GM23338 (cell line): ENCODE measurements around the gene ROR1. TPM values are rescaled to one million over a fixed set of nuclear protein-coding genes. Genes with fewer than 3 reads are reported as not detected.

Experiments
- ATAC-seq: fragments of 200-7000 bp; cut with Tn5 transposase; 3 replicates; pipeline ENCODE4 v1.9.1; 2020
- DNase-seq: peaks from one replicate; pipeline ENCODE4 v3.0.0-alpha.2; 2015; ENCODE audit warnings: low spot score
- H2AFZ ChIP-seq: fragments of 200-600 bp; sonication (generic); 2 replicates; pipeline ENCODE4 v1.8.0; 2016; ENCODE audit warnings: antibody characterized with exemption, mild to moderate bottlenecking, moderate library complexity
- H3F3A ChIP-seq: fragments of 200-600 bp; sonication (generic); replicated peaks from 2 replicates; pipeline ENCODE4 v1.8.0; 2017; ENCODE audit warnings: antibody characterized with exemption, mixed run types, low read depth
- H3K27ac ChIP-seq: fragments of 200-600 bp; sonication (generic); 2 replicates; pipeline ENCODE4 v1.6.1; 2016; ENCODE audit warnings: low read depth
- H3K27me3 ChIP-seq: fragments of 200-600 bp; sonication (generic); 2 replicates; pipeline ENCODE4 v1.8.0; 2016; ENCODE audit warnings: mild to moderate bottlenecking, mixed run types, moderate library complexity; ENCODE audit not compliant: insufficient read depth
- H3K36me3 ChIP-seq: fragments of 200-600 bp; sonication (generic); 2 replicates; pipeline ENCODE4 v1.8.0; 2016; ENCODE audit warnings: mild to moderate bottlenecking; ENCODE audit not compliant: insufficient read depth
- H3K4me1 ChIP-seq: fragments of 200-600 bp; sonication (generic); 2 replicates; pipeline ENCODE4 v1.8.0; 2016; ENCODE audit warnings: mild to moderate bottlenecking, moderate library complexity; ENCODE audit not compliant: insufficient read depth
- H3K4me2 ChIP-seq: fragments of 200-600 bp; sonication (generic); 2 replicates; pipeline ENCODE4 v1.7.1; 2017; ENCODE audit warnings: mixed run types
- H3K4me3 ChIP-seq: fragments of 200-600 bp; sonication (generic); 2 replicates; pipeline ENCODE4 v1.6.1; 2016; ENCODE audit warnings: mixed run types
- H3K79me2 ChIP-seq: fragments of 200-600 bp; sonication (generic); replicated peaks from 2 replicates; pipeline ENCODE4 v1.8.0; 2017; ENCODE audit warnings: mild to moderate bottlenecking; ENCODE audit not compliant: insufficient read depth
- H3K9me2 ChIP-seq: fragments of 200-600 bp; sonication (generic); 2 replicates; pipeline ENCODE4 v1.8.0; 2017; ENCODE audit not compliant: insufficient read depth
- H4K20me1 ChIP-seq: fragments of 200-600 bp; sonication (generic); replicated peaks from 2 replicates; pipeline ENCODE4 v1.8.0; 2017; ENCODE audit warnings: mild to moderate bottlenecking; ENCODE audit not compliant: insufficient read depth
- H3K27ac Mint-ChIP-seq: 2 replicates; pipeline ENCODE4 v1.8.0; 2020; ENCODE audit warnings: inconsistent platforms, mild to moderate bottlenecking, moderate library complexity, mixed read lengths
- H3K27me3 Mint-ChIP-seq: 3 replicates; pipeline ENCODE4 v1.8.0; 2022; ENCODE audit warnings: low read depth, mild to moderate bottlenecking, moderate library complexity, mixed read lengths, inconsistent platforms; ENCODE audit not compliant: insufficient read depth, poor library complexity
- H3K36me3 Mint-ChIP-seq: 3 replicates; pipeline ENCODE4 v1.8.0; 2021; ENCODE audit warnings: low read depth, mild to moderate bottlenecking, inconsistent platforms, moderate library complexity, mixed read lengths
- H3K4me1 Mint-ChIP-seq: 3 replicates; pipeline ENCODE4 v1.8.0; 2020; ENCODE audit warnings: mild to moderate bottlenecking, inconsistent platforms, mixed read lengths
- H3K4me3 Mint-ChIP-seq: 3 replicates; pipeline ENCODE4 v1.8.0; 2021; ENCODE audit warnings: moderate library complexity, mild to moderate bottlenecking, inconsistent platforms, mixed read lengths
- H3K9me3 Mint-ChIP-seq: 3 replicates; pipeline ENCODE4 v1.8.0; 2020; ENCODE audit warnings: moderate library complexity, mild to moderate bottlenecking, inconsistent platforms, mixed read lengths
- CREB1 ChIP-seq: fragments of 250-450 bp; sonication (Bioruptor Pico); IDR thresholded peaks from 2 replicates; pipeline ENCODE4 v1.5.0; 2020; ENCODE audit warnings: low read depth, mild to moderate bottlenecking, moderate library complexity
- EZH2 ChIP-seq: fragments of 200-600 bp; sonication (generic); IDR thresholded peaks from one replicate; pipeline ENCODE4 v1.8.0; 2017; ENCODE audit warnings: antibody characterized with exemption, mild to moderate bottlenecking, low read depth; ENCODE audit not compliant: unreplicated experiment
- JUNB ChIP-seq: IDR thresholded peaks from one replicate; pipeline ENCODE4 v1.6.1; 2016; ENCODE audit warnings: antibody characterized with exemption; ENCODE audit not compliant: unreplicated experiment
- STAT1 ChIP-seq: IDR thresholded peaks from one replicate; pipeline ENCODE4 v1.6.1; 2016; ENCODE audit warnings: antibody characterized with exemption; ENCODE audit not compliant: unreplicated experiment
- ZNF331 ChIP-seq: fragments of 250-450 bp; sonication (Bioruptor Pico); IDR thresholded peaks from 2 replicates; pipeline ENCODE4 v1.5.0; 2020; ENCODE audit warnings: low read depth, mild to moderate bottlenecking, moderate library complexity
- polyA plus RNA-seq: library from polyadenylated mRNA; unstranded; fragments of >200 nt; fragmentation: Nextera tagmentation; extraction: Ambion mirVana; gene quantifications from 2 replicates; pipeline ENCODE4 v1.2.1, GENCODE V29; 2016
- total RNA-seq: library from RNA; depleted of rRNA; stranded (reverse); fragments of >200 nt; shearing (Covaris generic); gene quantifications from 2 replicates; pipeline ENCODE4 v1.2.3, GENCODE V29; 2014
- TF ChIP-seq, protein P1 (sequence below): IDR thresholded peaks from 2 replicates; pipeline ENCODE4 v1.6.1; 2016; ENCODE audit warnings: antibody characterized with exemption
- TF ChIP-seq, protein P2 (sequence below): IDR thresholded peaks from one replicate; pipeline ENCODE4 v1.6.1; 2018; ENCODE audit warnings: antibody characterized with exemption; ENCODE audit not compliant: unreplicated experiment
- TF ChIP-seq, protein P3 (sequence below), 2 experiments: fragments of 200-600 bp in 1 of 2; sonication (generic) in 1 of 2; conservative IDR thresholded peaks; 2 replicates each; pipeline versions ENCODE4 v1.5.1 to v1.6.1; 2016 to 2017; ENCODE audit warnings: antibody characterized with exemption in 2 of 2, low read depth in 2 of 2, mild to moderate bottlenecking in 2 of 2, moderate library complexity in 1 of 2
- TF ChIP-seq, protein P4 (sequence below): fragments of 250-450 bp; sonication (Bioruptor Pico); IDR thresholded peaks from 2 replicates; pipeline ENCODE4 v1.5.0; 2020; ENCODE audit warnings: mild to moderate bottlenecking, moderate library complexity

The ROR1 gene
- total and polyA plus RNA-seq, 2 experiments from 2014 or later = 59.7 to 96.0 TPM

DNA sequence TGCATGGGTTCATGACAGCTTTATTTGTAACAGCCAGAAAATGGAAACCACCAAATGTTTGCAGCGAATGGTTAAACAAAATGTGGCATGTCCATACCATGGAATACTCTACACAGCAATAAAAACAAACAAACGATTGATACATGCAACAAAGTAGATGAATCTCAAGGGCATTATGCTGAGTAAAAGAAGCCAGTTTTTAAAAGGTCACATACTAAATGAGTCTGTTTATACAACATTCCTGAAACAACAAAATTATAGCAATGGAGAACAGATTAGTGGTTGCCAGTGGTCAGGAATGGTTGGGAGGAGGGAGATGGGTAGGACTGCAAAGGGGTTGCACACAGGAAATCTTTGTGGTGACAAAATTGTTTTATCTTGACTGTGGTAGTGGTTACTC is 227.2 kb downstream of the ROR1 start:
- Mint-ChIP-seq H3K4me1 (peaks cover 47% of the 10 kb centered on the region), H3K4me3 (no peak overlapping the region), H3K27ac (no peak overlapping the region), H3K9me3 (peaks cover 5% of the 10 kb centered on the region; the same call in 2 of the 3 replicates), H3K27me3 (peaks cover 6% of the 10 kb centered on the region), H3K36me3 (peaks cover 25% of the 10 kb centered on the region)
- Histone ChIP-seq H3K27me3 (no peaks in the 10 kb centered on the region), H3K9me2 (no peaks in the 10 kb centered on the region), H3K4me2 (no peak overlapping the region), H3K4me1 (peaks cover 12% of the 10 kb centered on the region; the same call in 1 of the 2 replicates), H3K79me2 (peaks cover 90% of the 10 kb centered on the region), H4K20me1 (peaks cover 21% of the 10 kb centered on the region), H3K4me3 (no peak overlapping the region), H3F3A (no peaks in the 10 kb centered on the region), H3K36me3 (no peaks in the 10 kb centered on the region), H3K27ac (no peak overlapping the region), H2AFZ (no peak overlapping the region)
- ATAC-seq (no peak), DNase-seq (no peak)
- TF ChIP-seq, protein P1, sequence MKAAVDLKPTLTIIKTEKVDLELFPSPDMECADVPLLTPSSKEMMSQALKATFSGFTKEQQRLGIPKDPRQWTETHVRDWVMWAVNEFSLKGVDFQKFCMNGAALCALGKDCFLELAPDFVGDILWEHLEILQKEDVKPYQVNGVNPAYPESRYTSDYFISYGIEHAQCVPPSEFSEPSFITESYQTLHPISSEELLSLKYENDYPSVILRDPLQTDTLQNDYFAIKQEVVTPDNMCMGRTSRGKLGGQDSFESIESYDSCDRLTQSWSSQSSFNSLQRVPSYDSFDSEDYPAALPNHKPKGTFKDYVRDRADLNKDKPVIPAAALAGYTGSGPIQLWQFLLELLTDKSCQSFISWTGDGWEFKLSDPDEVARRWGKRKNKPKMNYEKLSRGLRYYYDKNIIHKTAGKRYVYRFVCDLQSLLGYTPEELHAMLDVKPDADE = no peak
- TF ChIP-seq CREB1 = no peak
- TF ChIP-seq, protein P2, sequence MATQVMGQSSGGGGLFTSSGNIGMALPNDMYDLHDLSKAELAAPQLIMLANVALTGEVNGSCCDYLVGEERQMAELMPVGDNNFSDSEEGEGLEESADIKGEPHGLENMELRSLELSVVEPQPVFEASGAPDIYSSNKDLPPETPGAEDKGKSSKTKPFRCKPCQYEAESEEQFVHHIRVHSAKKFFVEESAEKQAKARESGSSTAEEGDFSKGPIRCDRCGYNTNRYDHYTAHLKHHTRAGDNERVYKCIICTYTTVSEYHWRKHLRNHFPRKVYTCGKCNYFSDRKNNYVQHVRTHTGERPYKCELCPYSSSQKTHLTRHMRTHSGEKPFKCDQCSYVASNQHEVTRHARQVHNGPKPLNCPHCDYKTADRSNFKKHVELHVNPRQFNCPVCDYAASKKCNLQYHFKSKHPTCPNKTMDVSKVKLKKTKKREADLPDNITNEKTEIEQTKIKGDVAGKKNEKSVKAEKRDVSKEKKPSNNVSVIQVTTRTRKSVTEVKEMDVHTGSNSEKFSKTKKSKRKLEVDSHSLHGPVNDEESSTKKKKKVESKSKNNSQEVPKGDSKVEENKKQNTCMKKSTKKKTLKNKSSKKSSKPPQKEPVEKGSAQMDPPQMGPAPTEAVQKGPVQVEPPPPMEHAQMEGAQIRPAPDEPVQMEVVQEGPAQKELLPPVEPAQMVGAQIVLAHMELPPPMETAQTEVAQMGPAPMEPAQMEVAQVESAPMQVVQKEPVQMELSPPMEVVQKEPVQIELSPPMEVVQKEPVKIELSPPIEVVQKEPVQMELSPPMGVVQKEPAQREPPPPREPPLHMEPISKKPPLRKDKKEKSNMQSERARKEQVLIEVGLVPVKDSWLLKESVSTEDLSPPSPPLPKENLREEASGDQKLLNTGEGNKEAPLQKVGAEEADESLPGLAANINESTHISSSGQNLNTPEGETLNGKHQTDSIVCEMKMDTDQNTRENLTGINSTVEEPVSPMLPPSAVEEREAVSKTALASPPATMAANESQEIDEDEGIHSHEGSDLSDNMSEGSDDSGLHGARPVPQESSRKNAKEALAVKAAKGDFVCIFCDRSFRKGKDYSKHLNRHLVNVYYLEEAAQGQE = no peak
- TF ChIP-seq, protein P3, sequence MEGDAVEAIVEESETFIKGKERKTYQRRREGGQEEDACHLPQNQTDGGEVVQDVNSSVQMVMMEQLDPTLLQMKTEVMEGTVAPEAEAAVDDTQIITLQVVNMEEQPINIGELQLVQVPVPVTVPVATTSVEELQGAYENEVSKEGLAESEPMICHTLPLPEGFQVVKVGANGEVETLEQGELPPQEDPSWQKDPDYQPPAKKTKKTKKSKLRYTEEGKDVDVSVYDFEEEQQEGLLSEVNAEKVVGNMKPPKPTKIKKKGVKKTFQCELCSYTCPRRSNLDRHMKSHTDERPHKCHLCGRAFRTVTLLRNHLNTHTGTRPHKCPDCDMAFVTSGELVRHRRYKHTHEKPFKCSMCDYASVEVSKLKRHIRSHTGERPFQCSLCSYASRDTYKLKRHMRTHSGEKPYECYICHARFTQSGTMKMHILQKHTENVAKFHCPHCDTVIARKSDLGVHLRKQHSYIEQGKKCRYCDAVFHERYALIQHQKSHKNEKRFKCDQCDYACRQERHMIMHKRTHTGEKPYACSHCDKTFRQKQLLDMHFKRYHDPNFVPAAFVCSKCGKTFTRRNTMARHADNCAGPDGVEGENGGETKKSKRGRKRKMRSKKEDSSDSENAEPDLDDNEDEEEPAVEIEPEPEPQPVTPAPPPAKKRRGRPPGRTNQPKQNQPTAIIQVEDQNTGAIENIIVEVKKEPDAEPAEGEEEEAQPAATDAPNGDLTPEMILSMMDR (conservative IDR thresholded peaks at IDR 0.05; ENCODE audit: low read depth in 2 of 2) = no peak
- TF ChIP-seq ZNF331 = no peak
- TF ChIP-seq, protein P4, sequence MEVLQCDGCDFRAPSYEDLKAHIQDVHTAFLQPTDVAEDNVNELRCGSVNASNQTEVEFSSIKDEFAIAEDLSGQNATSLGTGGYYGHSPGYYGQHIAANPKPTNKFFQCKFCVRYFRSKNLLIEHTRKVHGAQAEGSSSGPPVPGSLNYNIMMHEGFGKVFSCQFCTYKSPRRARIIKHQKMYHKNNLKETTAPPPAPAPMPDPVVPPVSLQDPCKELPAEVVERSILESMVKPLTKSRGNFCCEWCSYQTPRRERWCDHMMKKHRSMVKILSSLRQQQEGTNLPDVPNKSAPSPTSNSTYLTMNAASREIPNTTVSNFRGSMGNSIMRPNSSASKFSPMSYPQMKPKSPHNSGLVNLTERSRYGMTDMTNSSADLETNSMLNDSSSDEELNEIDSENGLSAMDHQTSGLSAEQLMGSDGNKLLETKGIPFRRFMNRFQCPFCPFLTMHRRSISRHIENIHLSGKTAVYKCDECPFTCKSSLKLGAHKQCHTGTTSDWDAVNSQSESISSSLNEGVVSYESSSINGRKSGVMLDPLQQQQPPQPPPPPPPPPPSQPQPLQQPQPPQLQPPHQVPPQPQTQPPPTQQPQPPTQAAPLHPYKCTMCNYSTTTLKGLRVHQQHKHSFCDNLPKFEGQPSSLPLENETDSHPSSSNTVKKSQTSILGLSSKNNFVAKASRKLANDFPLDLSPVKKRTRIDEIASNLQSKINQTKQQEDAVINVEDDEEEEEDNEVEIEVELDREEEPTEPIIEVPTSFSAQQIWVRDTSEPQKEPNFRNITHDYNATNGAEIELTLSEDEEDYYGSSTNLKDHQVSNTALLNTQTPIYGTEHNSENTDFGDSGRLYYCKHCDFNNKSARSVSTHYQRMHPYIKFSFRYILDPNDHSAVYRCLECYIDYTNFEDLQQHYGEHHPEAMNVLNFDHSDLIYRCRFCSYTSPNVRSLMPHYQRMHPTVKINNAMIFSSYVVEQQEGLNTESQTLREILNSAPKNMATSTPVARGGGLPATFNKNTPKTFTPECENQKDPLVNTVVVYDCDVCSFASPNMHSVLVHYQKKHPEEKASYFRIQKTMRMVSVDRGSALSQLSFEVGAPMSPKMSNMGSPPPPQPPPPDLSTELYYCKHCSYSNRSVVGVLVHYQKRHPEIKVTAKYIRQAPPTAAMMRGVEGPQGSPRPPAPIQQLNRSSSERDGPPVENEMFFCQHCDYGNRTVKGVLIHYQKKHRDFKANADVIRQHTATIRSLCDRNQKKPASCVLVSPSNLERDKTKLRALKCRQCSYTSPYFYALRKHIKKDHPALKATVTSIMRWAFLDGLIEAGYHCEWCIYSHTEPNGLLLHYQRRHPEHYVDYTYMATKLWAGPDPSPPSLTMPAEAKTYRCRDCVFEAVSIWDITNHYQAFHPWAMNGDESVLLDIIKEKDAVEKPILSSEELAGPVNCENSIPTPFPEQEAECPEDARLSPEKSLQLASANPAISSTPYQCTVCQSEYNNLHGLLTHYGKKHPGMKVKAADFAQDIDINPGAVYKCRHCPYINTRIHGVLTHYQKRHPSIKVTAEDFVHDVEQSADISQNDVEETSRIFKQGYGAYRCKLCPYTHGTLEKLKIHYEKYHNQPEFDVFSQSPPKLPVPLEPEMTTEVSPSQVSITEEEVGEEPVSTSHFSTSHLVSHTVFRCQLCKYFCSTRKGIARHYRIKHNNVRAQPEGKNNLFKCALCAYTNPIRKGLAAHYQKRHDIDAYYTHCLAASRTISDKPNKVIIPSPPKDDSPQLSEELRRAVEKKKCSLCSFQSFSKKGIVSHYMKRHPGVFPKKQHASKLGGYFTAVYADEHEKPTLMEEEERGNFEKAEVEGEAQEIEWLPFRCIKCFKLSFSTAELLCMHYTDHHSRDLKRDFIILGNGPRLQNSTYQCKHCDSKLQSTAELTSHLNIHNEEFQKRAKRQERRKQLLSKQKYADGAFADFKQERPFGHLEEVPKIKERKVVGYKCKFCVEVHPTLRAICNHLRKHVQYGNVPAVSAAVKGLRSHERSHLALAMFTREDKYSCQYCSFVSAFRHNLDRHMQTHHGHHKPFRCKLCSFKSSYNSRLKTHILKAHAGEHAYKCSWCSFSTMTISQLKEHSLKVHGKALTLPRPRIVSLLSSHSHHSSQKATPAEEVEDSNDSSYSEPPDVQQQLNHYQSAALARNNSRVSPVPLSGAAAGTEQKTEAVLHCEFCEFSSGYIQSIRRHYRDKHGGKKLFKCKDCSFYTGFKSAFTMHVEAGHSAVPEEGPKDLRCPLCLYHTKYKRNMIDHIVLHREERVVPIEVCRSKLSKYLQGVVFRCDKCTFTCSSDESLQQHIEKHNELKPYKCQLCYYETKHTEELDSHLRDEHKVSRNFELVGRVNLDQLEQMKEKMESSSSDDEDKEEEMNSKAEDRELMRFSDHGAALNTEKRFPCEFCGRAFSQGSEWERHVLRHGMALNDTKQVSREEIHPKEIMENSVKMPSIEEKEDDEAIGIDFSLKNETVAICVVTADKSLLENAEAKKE (CRISPR knock-in tag) = no peak
- TF ChIP-seq STAT1 = no peak
- no peak for TF ChIP-seq JUNB
- TF ChIP-seq EZH2 = no peak
